NOMO-1 treated with dmso at 0.1 percent for 144 hours (cell line): ENCODE data around the gene LCE3E.
"Not testable (repeated sequence)": the region's sequence is repeated elsewhere in the genome, so short reads cannot be mapped to it uniquely, and the experiment has no call there.

Experiments
- DNase-seq: peaks from one replicate; lab custom pipeline; 2025; ENCODE audit not compliant: unreplicated experiment; lab: John Stamatoyannopoulos, UW

The LCE3E gene

GRCh38 chr1:152566681-152567080 lies at the start of gene LCE3E:
Gene LCE3E (minus strand): TSS chr1:152566780. CDS start chr1:152566208, 572 bp downstream.
- DNase-seq, result no peak

GRCh38 chr1:152613511-152613910 lies 46.9 kb upstream of the LCE3E start, which contains the start of gene LCE3B:
Gene LCE3B (plus strand): TSS chr1:152613811. CDS start chr1:152613811, 0 bp downstream.
- DNase-seq, result no peak

GRCh38 chr1:152599934-152600333 lies 33.4 kb upstream of the LCE3E start, which contains the start of gene LCE3C:
Gene LCE3C (plus strand): TSS chr1:152600234. CDS start chr1:152600732, 498 bp downstream.
- DNase-seq, result no peak

GRCh38 chr1:152596986-152597385 lies 30.4 kb upstream of the LCE3E start:
- no peak for DNase-seq

- no peak for DNase-seq
Measured at GRCh38 chr1:152585586-152585985, 19.0 kb upstream of the LCE3E start.

- DNase-seq, result no peak
Measured at GRCh38 chr1:152582647-152583046, 16.1 kb upstream of the LCE3E start.

GRCh38 chr1:152580433-152580832 lies 13.9 kb upstream of the LCE3E start, which contains the start of gene LCE3D:
Gene LCE3D (minus strand): TSS chr1:152580516. CDS start chr1:152579936, 580 bp downstream.
- no peak for DNase-seq

GRCh38 chr1:152579526-152579925 lies 12.9 kb upstream of the LCE3E start:
- DNase-seq, result not testable (repeated sequence)

- no peak for DNase-seq
Measured at GRCh38 chr1:152577168-152577567, 10.6 kb upstream of the LCE3E start.

GRCh38 chr1:152565535-152566215 lies 905 bp downstream of the LCE3E start:
- no peak for DNase-seq

GRCh38 chr1:152565115-152565514 lies 1.5 kb downstream of the LCE3E start:
- no peak for DNase-seq

GRCh38 chr1:152548358-152548757 lies 18.2 kb downstream of the LCE3E start:
- DNase-seq, result not testable (repeated sequence)

GRCh38 chr1:152546704-152547103 lies 19.9 kb downstream of the LCE3E start:
- no peak for DNase-seq

- no peak for DNase-seq
Measured at GRCh38 chr1:152543820-152544219, 22.8 kb downstream of the LCE3E start.

GRCh38 chr1:152539901-152540300 lies 26.7 kb downstream of the LCE3E start:
- no peak for DNase-seq

GRCh38 chr1:152537496-152537895 lies 29.1 kb downstream of the LCE3E start:
- DNase-seq, result no peak

- DNase-seq, result no peak
Measured at GRCh38 chr1:152535774-152536173, 30.8 kb downstream of the LCE3E start.

GRCh38 chr1:152533327-152533938 lies 33.1 kb downstream of the LCE3E start:
- no peak for DNase-seq

- no peak for DNase-seq
Measured at GRCh38 chr1:152525080-152525641, 41.4 kb downstream of the LCE3E start.

- no peak for DNase-seq
Measured at GRCh38 chr1:152520561-152521090, 46.0 kb downstream of the LCE3E start.

- peak; percentile 62 for DNase-seq
Measured at GRCh38 chr1:152519851-152520250, 46.7 kb downstream of the LCE3E start.
